Panc1 (cell line): ENCODE measurements around the gene NT5C3A. TPM values are rescaled to one million over a fixed set of nuclear protein-coding genes. Genes with fewer than 3 reads are reported as not detected.
A peak's percentile ranks its signal among the peaks of the same experiment; 100 is the strongest.

Experiments
- ATAC-seq: fragments of 200-7000 bp; cut with Tn5 transposase; 2 replicates; pipeline ENCODE4 v1.9.1; 2020; ENCODE audit warnings: mild to moderate bottlenecking, moderate library complexity
- BruUV-seq: library from RNA; stranded (reverse); fragments of 400-500 nt; replicated peaks from 2 replicates; lab custom pipeline; 2021; lab: Mats Ljungman, UMichigan
- CTCF ChIA-PET: fragments of 300-600 bp; sonication (Branson Sonifier 250); formaldehyde crosslinking; loops from one replicate; lab custom pipeline; 2022; ENCODE audit warnings: antibody characterized with exemption; lab: Charles Lee
- POLR2A ChIA-PET: fragments of 300-600 bp; sonication (Branson Sonifier 250); formaldehyde crosslinking; loops from one replicate; lab custom pipeline; 2022; ENCODE audit warnings: antibody characterized with exemption; lab: Charles Lee
- DNase-seq: peaks from one replicate; pipeline ENCODE4 v3.0.0-alpha.2; 2010; ENCODE audit warnings: low read depth, low spot score
- H3K27ac ChIP-seq: 2 replicates; pipeline ENCODE4 v1.5.1; 2011; ENCODE audit warnings: mild to moderate bottlenecking, low read length, inconsistent platforms
- H3K27me3 ChIP-seq: fragments of 200-500 bp; sonication (Bioruptor generic); 2 replicates; pipeline ENCODE4 v1.6.0; 2014; ENCODE audit warnings: low read length, inconsistent platforms; ENCODE audit not compliant: control insufficient read depth, insufficient read depth
- H3K36me3 ChIP-seq: fragments of 200-500 bp; sonication (Bioruptor generic); 2 replicates; pipeline ENCODE4 v1.5.1; 2014; ENCODE audit warnings: inconsistent platforms, mild to moderate bottlenecking, low read length, moderate library complexity; ENCODE audit not compliant: control insufficient read depth, insufficient read depth
- H3K4me1 ChIP-seq: 2 replicates; pipeline ENCODE4 v1.5.1; 2011; ENCODE audit warnings: inconsistent platforms, mild to moderate bottlenecking, low read length, moderate library complexity; ENCODE audit not compliant: control insufficient read depth, insufficient read depth
- H3K4me3 ChIP-seq, 2 experiments: 2 replicates each; pipeline ENCODE4 v1.5.1; 2011 to 2012; ENCODE audit warnings: low read depth in 2 of 2, low read length in 2 of 2, mild to moderate bottlenecking in 2 of 2, inconsistent platforms in 1 of 2, moderate library complexity in 1 of 2
- H3K9me3 ChIP-seq: fragments of 200-500 bp; sonication (Bioruptor generic); 2 replicates; pipeline ENCODE4 v1.5.1; 2014; ENCODE audit warnings: low read depth, mild to moderate bottlenecking, inconsistent platforms, low read length, moderate library complexity; ENCODE audit not compliant: control insufficient read depth, insufficient read depth
- POLR2AphosphoS5 ChIP-seq: IDR thresholded peaks from 2 replicates; pipeline ENCODE4 v1.6.1; 2012; ENCODE audit warnings: mild to moderate bottlenecking, low read depth, low read length, moderate library complexity
- SIN3A ChIP-seq: IDR thresholded peaks from 2 replicates; pipeline ENCODE4 v1.6.1; 2012; ENCODE audit warnings: low read depth, mild to moderate bottlenecking, low read length, moderate library complexity, borderline replicate concordance; ENCODE audit not compliant: insufficient read depth
- TCF7L2 ChIP-seq: IDR thresholded peaks from 2 replicates; pipeline ENCODE4 v1.6.1; 2011; ENCODE audit warnings: mild to moderate bottlenecking, low read depth, low read length, inconsistent platforms
- in situ Hi-C: cut with HindIII; loops from 2 replicates; pipeline ENCODE4 v1.10.0; 2016; ENCODE audit warnings: low sequenced_read_pairs, low pct_unique_long_range_greater_than_20kb
- intact Hi-C: fragments of 100-400 bp; cut with micrococcal nuclease; formaldehyde crosslinking; loops from one replicate; pipeline ENCODE4 v1.10.0; 2022; ENCODE audit not compliant: unreplicated experiment
- total RNA-seq: library from RNA; stranded (reverse); gene quantifications from one replicate; pipeline ENCODE4 v1.2.1, GENCODE V29; 2021; ENCODE audit not compliant: unreplicated experiment
- TF ChIP-seq, protein P1 (sequence below), 2 experiments: IDR thresholded peaks; 2 replicates each; pipeline ENCODE4 v1.6.1; 2011 to 2012; ENCODE audit warnings: low read depth in 2 of 2, control low read depth in 1 of 2, low read length in 1 of 2, mild to moderate bottlenecking in 1 of 2, moderate library complexity in 1 of 2; ENCODE audit not compliant: insufficient read depth in 1 of 2
- TF ChIP-seq, protein P2 (sequence below): fragments of 450-650 bp; IDR thresholded peaks from 2 replicates; pipeline ENCODE4 v1.5.1; 2017; ENCODE audit warnings: mild to moderate bottlenecking

NT5C3A gene
- total RNA-seq, 1 experiment from 2014 or later: 29.1 TPM

DNA sequence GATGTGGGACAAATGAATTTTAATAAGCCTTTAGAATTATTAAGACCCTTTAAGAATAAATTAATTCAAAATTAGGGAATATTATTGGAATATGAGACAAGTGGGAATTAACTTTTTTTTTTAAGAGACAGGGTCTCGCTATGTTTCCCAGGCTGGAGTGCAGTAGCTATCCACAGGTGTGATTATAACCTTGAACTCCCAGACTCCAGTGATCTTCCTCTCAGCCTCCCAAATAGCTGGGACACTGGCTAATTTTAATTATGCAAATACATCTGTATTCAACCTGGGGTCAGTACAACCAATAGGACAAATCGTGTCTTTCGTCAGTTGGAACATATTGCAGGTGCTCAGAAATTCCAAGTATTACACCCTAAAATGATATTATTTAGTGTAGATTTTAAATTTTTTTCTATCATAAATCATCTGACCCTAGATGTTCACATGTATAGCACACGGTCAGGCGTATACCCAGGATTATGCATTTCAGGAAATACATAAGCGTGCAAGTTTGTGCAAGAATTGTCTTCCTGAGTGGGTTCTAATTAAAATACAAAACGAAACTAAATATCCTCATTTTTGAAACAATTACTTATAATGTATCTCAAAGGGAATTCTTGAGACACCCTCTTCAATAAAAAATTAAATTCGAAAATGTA lies 1.2 kb downstream of the NT5C3A start:
- peaks cover 4% of the 10 kb centered on the region; the same call in 1 of the 2 replicates for H3K9me3 ChIP-seq
- in situ Hi-C loops: no loop called here
- POLR2A ChIA-PET: no interaction called here
- no peak for ATAC-seq
- TF ChIP-seq, protein P1, sequence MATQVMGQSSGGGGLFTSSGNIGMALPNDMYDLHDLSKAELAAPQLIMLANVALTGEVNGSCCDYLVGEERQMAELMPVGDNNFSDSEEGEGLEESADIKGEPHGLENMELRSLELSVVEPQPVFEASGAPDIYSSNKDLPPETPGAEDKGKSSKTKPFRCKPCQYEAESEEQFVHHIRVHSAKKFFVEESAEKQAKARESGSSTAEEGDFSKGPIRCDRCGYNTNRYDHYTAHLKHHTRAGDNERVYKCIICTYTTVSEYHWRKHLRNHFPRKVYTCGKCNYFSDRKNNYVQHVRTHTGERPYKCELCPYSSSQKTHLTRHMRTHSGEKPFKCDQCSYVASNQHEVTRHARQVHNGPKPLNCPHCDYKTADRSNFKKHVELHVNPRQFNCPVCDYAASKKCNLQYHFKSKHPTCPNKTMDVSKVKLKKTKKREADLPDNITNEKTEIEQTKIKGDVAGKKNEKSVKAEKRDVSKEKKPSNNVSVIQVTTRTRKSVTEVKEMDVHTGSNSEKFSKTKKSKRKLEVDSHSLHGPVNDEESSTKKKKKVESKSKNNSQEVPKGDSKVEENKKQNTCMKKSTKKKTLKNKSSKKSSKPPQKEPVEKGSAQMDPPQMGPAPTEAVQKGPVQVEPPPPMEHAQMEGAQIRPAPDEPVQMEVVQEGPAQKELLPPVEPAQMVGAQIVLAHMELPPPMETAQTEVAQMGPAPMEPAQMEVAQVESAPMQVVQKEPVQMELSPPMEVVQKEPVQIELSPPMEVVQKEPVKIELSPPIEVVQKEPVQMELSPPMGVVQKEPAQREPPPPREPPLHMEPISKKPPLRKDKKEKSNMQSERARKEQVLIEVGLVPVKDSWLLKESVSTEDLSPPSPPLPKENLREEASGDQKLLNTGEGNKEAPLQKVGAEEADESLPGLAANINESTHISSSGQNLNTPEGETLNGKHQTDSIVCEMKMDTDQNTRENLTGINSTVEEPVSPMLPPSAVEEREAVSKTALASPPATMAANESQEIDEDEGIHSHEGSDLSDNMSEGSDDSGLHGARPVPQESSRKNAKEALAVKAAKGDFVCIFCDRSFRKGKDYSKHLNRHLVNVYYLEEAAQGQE (IDR thresholded peaks at IDR 0.05; ENCODE audit: insufficient read depth in 1 of 2, low read depth in 2 of 2, low read length in 1 of 2): no peak
- TF ChIP-seq POLR2AphosphoS5: no peak
- TF ChIP-seq SIN3A: no peak
- TF ChIP-seq, protein P2, sequence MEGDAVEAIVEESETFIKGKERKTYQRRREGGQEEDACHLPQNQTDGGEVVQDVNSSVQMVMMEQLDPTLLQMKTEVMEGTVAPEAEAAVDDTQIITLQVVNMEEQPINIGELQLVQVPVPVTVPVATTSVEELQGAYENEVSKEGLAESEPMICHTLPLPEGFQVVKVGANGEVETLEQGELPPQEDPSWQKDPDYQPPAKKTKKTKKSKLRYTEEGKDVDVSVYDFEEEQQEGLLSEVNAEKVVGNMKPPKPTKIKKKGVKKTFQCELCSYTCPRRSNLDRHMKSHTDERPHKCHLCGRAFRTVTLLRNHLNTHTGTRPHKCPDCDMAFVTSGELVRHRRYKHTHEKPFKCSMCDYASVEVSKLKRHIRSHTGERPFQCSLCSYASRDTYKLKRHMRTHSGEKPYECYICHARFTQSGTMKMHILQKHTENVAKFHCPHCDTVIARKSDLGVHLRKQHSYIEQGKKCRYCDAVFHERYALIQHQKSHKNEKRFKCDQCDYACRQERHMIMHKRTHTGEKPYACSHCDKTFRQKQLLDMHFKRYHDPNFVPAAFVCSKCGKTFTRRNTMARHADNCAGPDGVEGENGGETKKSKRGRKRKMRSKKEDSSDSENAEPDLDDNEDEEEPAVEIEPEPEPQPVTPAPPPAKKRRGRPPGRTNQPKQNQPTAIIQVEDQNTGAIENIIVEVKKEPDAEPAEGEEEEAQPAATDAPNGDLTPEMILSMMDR: no peak
- no peak for TF ChIP-seq TCF7L2
- CTCF ChIA-PET: interaction anchor here (0.7 kb wide), 1 partner anchor 118 kb away, joined by 3 read pairs; no protein-coding TSS in a partner anchor
- intact Hi-C loops: no loop called here
- H3K27me3 ChIP-seq: no peaks in the 10 kb centered on the region
- peak overlapping the region; percentile 77 to 89 for H3K4me3 ChIP-seq
- peak overlapping the region; percentile 80 for H3K27ac ChIP-seq
- no peaks in the 10 kb centered on the region; the same call in 1 of the 2 replicates for H3K36me3 ChIP-seq
- BruUV-seq: TSS peak; percentile 63
- peaks cover 17% of the 10 kb centered on the region for H3K4me1 ChIP-seq
- no peak for DNase-seq

GRCh38 chr7:33059635-33060034 lies 2.9 kb downstream of the NT5C3A start:
- POLR2A ChIA-PET: no interaction called here
- Histone ChIP-seq H3K4me1 (peaks cover 17% of the 10 kb centered on the region), H3K4me3 (no peak overlapping the region), H3K27ac (no peak overlapping the region), H3K9me3 (no peaks in the 10 kb centered on the region), H3K27me3 (no peaks in the 10 kb centered on the region), H3K36me3 (no peaks in the 10 kb centered on the region; the same call in 1 of the 2 replicates)
- intact Hi-C loops (no loop called here), in situ Hi-C loops (no loop called here)
- no peak for ATAC-seq
- CTCF ChIA-PET: no interaction called here
- no peak for TF ChIP-seq TCF7L2
- TF ChIP-seq, protein P2: no peak
- TF ChIP-seq POLR2AphosphoS5: no peak
- TF ChIP-seq, protein P1 (IDR thresholded peaks at IDR 0.05; ENCODE audit: insufficient read depth in 1 of 2, low read depth in 2 of 2, low read length in 1 of 2): no peak
- TF ChIP-seq SIN3A: no peak
- BruUV-seq: no TSS peak
- no peak for DNase-seq
